T-helper 22 cell (primary cell): ENCODE measurements around the gene CDK14.

ENCODE experiments used
- DNase-seq: peaks from one replicate; pipeline ENCODE4 v3.0.0-alpha.2; 2020; ENCODE audit warnings: low read depth

Gene CDK14

GRCh38 chr7:90686146-90686545 is 90.0 kb downstream of the CDK14 start:
- no peak for DNase-seq

GRCh38 chr7:90688810-90689209 is 92.7 kb downstream of the CDK14 start:
- no peak for DNase-seq

- DNase-seq: no peak
Measured at GRCh38 chr7:90689260-90689659, 93.1 kb downstream of the CDK14 start.

- DNase-seq: no peak
Measured at GRCh38 chr7:90690159-90690858, 94.2 kb downstream of the CDK14 start.

- no peak for DNase-seq
Measured at GRCh38 chr7:90692396-90692795, 96.3 kb downstream of the CDK14 start.

GRCh38 chr7:90692947-90693346 is 96.8 kb downstream of the CDK14 start:
- DNase-seq: no peak

- DNase-seq: no peak
Measured at GRCh38 chr7:90693939-90694338, 97.8 kb downstream of the CDK14 start.

GRCh38 chr7:90698616-90699015 is 102.5 kb downstream of the CDK14 start:
- DNase-seq: no peak

GRCh38 chr7:90701021-90701420 is 104.9 kb downstream of the CDK14 start:
- no peak for DNase-seq

- DNase-seq: no peak
Measured at GRCh38 chr7:90701771-90702170, 105.7 kb downstream of the CDK14 start.

- no peak for DNase-seq
Measured at GRCh38 chr7:90705391-90706071, 109.4 kb downstream of the CDK14 start.

GRCh38 chr7:90706072-90706716 is 110.1 kb downstream of the CDK14 start:
- DNase-seq: no peak

- no peak for DNase-seq
Measured at GRCh38 chr7:90708841-90709317, 112.8 kb downstream of the CDK14 start.

- DNase-seq: no peak
Measured at GRCh38 chr7:90709501-90710465, 113.7 kb downstream of the CDK14 start.

GRCh38 chr7:90710466-90710850 is 114.3 kb downstream of the CDK14 start:
- no peak for DNase-seq

- DNase-seq: no peak
Measured at GRCh38 chr7:90713628-90714027, 117.5 kb downstream of the CDK14 start.

- no peak for DNase-seq
Measured at GRCh38 chr7:90715067-90715466, 118.9 kb downstream of the CDK14 start.

GRCh38 chr7:90717296-90718060 is 121.4 kb downstream of the CDK14 start:
- DNase-seq: no peak

GRCh38 chr7:90719155-90719554 is 123.0 kb downstream of the CDK14 start:
- DNase-seq: no peak

- no peak for DNase-seq
Measured at GRCh38 chr7:90720984-90721760, 125.1 kb downstream of the CDK14 start.
